Chondrocyte (in vitro differentiated cells): ENCODE data around the gene MCM10. TPM values are rescaled to one million over a fixed set of nuclear protein-coding genes. Genes with fewer than 3 reads are reported as not detected.

Experiments
- DNase-seq: peaks from one replicate; pipeline ENCODE4 v3.0.0; 2021; ENCODE audit warnings: mixed read lengths, low spot score
- H3K27ac Mint-ChIP-seq: one replicate; pipeline ENCODE4 v1.8.0; 2021; ENCODE audit warnings: mild to moderate bottlenecking, moderate library complexity, mixed read lengths; ENCODE audit not compliant: unreplicated experiment
- H3K27me3 Mint-ChIP-seq: 2 replicates; pipeline ENCODE4 v1.8.0; 2021; ENCODE audit warnings: low read depth, mixed read lengths
- H3K36me3 Mint-ChIP-seq: 2 replicates; pipeline ENCODE4 v1.8.0; 2021; ENCODE audit warnings: low read depth, mixed read lengths
- H3K4me1 Mint-ChIP-seq: 2 replicates; pipeline ENCODE4 v1.8.0; 2021; ENCODE audit warnings: low read depth, mild to moderate bottlenecking, mixed read lengths
- H3K4me3 Mint-ChIP-seq: one replicate; pipeline ENCODE4 v1.8.0; 2021; ENCODE audit warnings: mild to moderate bottlenecking, moderate library complexity, mixed read lengths; ENCODE audit not compliant: unreplicated experiment
- H3K9me3 Mint-ChIP-seq: 2 replicates; pipeline ENCODE4 v1.8.0; 2021; ENCODE audit warnings: low read depth, mixed read lengths
- total RNA-seq: library from RNA; stranded (reverse); gene quantifications from 3 replicates; pipeline ENCODE4 v1.2.1, GENCODE V29; 2021
- TF ChIP-seq, protein P1 (sequence below): fragments of 200-600 bp; sonication (generic); IDR thresholded peaks from 2 replicates; pipeline ENCODE4 v1.5.0; 2021; ENCODE audit warnings: antibody characterized with exemption, mild to moderate bottlenecking, moderate library complexity

MCM10 gene
- total RNA-seq, 1 donor from 2014 or later: 2.2 TPM

DNA sequence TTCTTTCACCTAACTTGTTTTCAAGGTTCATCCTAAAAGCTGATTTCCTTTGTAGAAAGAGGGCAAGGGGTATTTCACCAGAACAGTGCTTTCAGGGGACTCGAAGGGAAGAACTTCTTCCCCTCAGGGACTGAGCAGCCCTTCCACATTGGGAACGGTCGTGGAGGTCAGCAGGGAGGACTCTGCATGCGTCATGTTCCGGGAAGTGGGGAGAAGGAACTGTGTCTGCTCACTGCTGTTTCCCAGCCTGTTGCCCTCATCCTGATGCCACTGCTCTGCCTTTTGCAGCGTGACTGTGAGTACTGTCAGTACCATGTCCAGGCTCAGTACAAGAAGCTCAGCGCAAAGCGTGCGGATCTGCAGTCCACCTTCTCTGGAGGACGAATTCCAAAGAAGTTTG, 27.2 kb downstream of the MCM10 start:
- H3K27me3 Mint-ChIP-seq: no peaks in the 10 kb centered on the region
- no peak overlapping the region for H3K27ac Mint-ChIP-seq
- DNase-seq: no peak
- peaks cover 6% of the 10 kb centered on the region for H3K36me3 Mint-ChIP-seq
- TF ChIP-seq, protein P1, sequence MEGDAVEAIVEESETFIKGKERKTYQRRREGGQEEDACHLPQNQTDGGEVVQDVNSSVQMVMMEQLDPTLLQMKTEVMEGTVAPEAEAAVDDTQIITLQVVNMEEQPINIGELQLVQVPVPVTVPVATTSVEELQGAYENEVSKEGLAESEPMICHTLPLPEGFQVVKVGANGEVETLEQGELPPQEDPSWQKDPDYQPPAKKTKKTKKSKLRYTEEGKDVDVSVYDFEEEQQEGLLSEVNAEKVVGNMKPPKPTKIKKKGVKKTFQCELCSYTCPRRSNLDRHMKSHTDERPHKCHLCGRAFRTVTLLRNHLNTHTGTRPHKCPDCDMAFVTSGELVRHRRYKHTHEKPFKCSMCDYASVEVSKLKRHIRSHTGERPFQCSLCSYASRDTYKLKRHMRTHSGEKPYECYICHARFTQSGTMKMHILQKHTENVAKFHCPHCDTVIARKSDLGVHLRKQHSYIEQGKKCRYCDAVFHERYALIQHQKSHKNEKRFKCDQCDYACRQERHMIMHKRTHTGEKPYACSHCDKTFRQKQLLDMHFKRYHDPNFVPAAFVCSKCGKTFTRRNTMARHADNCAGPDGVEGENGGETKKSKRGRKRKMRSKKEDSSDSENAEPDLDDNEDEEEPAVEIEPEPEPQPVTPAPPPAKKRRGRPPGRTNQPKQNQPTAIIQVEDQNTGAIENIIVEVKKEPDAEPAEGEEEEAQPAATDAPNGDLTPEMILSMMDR: no peak
- H3K4me3 Mint-ChIP-seq: no peak overlapping the region
- H3K4me1 Mint-ChIP-seq: no peaks in the 10 kb centered on the region
- peaks cover 4% of the 10 kb centered on the region for H3K9me3 Mint-ChIP-seq

DNA sequence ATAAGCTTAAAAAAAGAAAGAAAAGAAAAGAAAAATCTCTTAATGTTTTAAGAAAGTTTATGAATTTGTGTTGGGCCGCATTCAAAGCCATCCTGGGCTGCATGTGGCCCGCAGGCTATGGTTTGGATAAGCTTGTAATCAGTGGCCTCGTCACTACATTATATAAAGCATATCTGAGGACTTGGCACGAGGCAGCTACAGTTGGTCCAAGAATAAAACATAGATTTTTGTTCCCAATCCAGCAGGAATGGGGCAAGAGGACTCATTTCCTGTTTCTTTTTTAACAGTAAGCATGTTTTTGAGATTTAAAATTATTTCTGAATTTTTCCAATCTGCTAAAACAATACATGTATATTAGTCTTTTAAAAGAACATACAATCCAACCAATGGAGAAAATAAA, 28.6 kb downstream of the MCM10 start:
- Mint-ChIP-seq H3K4me1 (no peaks in the 10 kb centered on the region), H3K4me3 (no peak overlapping the region), H3K27ac (no peak overlapping the region), H3K9me3 (peaks cover 4% of the 10 kb centered on the region), H3K36me3 (peaks cover 6% of the 10 kb centered on the region), H3K27me3 (no peaks in the 10 kb centered on the region)
- DNase-seq: no peak
- TF ChIP-seq, protein P1: no peak

DNA sequence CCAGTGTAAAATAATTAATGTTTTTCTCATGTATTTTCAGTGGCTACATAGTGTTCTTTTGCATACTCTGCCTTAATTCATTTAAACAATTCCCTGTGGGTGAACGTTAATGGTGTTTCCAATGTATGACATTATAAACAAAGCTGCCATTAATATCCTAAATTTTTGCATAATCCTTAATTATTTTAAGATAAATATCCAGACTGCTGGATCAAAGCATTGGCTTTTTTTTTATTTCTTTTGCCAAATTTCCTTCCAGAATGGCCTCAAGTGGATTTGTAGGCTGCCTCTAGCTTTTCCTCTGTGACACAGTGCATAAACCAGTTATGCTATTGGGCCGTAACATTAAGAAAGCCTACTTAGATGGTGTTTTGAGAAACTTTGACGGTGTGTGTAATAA, 29.5 kb downstream of the MCM10 start:
- Mint-ChIP-seq H3K4me3 (no peak overlapping the region), H3K9me3 (peaks cover 4% of the 10 kb centered on the region), H3K27ac (no peak overlapping the region), H3K4me1 (no peaks in the 10 kb centered on the region), H3K36me3 (peaks cover 6% of the 10 kb centered on the region), H3K27me3 (no peaks in the 10 kb centered on the region)
- DNase-seq: no peak
- TF ChIP-seq, protein P1: no peak

DNA sequence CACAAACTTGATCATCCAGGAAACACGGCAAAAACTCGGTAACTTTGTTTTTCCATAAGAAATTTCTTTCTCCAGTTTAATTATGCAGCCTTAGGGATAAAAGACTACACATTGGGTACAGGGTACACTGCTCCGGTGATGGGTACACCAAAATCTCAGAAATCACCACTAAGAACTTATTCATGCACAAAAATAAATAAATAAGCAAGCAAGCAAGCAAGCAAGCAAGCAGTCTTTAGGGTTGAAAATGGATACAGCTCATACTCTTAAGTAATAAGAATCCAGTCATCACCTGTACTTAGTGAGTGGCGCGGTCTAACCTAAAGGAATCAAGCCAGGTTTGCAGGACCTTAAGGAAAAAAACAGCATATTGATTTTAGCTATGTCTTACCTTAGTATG, 30.0 kb downstream of the MCM10 start:
- no peak overlapping the region for H3K27ac Mint-ChIP-seq
- no peaks in the 10 kb centered on the region for H3K27me3 Mint-ChIP-seq
- peaks cover 3% of the 10 kb centered on the region for H3K36me3 Mint-ChIP-seq
- TF ChIP-seq, protein P1: no peak
- DNase-seq: no peak
- no peak overlapping the region for H3K4me3 Mint-ChIP-seq
- H3K9me3 Mint-ChIP-seq: peaks cover 4% of the 10 kb centered on the region
- no peaks in the 10 kb centered on the region for H3K4me1 Mint-ChIP-seq

DNA sequence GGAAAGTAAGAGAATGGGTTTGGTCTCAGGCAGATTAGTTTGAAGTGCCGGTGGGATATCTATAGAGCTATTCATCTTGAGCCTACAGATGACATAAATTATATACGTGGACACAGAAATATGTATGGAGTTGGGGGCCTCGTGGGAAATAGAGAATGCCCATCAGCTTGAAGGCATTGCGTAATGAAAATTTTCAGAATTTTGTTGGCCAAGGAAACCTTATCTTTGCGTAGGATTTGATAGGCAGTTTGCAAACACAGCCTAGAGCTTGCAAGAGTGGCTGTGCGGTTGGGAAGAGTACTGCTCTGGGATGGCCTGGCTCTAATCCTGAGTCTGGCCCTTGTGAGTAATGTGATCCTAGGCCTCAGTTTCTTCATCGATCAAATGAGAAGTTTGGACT, 32.3 kb downstream of the MCM10 start:
- TF ChIP-seq, protein P1: no peak
- Mint-ChIP-seq H3K27me3 (no peaks in the 10 kb centered on the region), H3K36me3 (no peaks in the 10 kb centered on the region), H3K4me1 (no peaks in the 10 kb centered on the region), H3K27ac (no peak overlapping the region), H3K4me3 (no peak overlapping the region), H3K9me3 (no peaks in the 10 kb centered on the region)
- no peak for DNase-seq
